Measurements from ENCODE around the gene UBL4B.

DNA sequence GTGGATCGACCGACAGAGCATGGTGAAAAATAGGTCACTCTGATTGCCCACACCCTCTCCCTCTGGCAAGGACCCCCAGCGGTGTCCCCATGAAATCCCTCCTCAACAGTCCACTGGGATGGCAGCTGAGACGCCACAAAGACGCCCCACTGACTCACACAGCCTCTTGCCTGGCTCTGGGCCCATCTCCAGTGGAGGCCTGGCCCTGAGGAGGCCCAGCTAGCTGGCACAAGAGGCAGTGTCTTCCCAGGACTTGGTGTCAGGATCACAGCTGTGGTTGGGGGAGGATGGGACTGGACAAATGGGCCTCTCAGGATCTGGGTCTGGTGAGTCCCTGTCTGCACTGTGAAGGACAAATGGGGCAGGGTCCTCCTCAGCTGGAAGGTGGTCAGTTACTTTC is 46.4 kb upstream of the UBL4B start:
- TF ChIP-seq, protein P1, sequence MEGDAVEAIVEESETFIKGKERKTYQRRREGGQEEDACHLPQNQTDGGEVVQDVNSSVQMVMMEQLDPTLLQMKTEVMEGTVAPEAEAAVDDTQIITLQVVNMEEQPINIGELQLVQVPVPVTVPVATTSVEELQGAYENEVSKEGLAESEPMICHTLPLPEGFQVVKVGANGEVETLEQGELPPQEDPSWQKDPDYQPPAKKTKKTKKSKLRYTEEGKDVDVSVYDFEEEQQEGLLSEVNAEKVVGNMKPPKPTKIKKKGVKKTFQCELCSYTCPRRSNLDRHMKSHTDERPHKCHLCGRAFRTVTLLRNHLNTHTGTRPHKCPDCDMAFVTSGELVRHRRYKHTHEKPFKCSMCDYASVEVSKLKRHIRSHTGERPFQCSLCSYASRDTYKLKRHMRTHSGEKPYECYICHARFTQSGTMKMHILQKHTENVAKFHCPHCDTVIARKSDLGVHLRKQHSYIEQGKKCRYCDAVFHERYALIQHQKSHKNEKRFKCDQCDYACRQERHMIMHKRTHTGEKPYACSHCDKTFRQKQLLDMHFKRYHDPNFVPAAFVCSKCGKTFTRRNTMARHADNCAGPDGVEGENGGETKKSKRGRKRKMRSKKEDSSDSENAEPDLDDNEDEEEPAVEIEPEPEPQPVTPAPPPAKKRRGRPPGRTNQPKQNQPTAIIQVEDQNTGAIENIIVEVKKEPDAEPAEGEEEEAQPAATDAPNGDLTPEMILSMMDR (conservative IDR thresholded peaks at IDR 0.05; ENCODE audit: low read length): no peak
- no peak for TF ChIP-seq EZH2phosphoT487 (IDR thresholded peaks at IDR 0.05; ENCODE audit: borderline replicate concordance, low read depth, low read length)

Data from OCI-LY7 (cell line).